Measurements from ENCODE around the gene PITPNB. TPM values are rescaled to one million over a fixed set of nuclear protein-coding genes. Genes with fewer than 3 reads are reported as not detected.

PITPNB gene
- total RNA-seq, 5 donors from 2014 or later (not counting 1 experiment from before 2014, with no cell fraction given) = 58.3 to 67.2 (median 65.9) TPM

GRCh38 chr22:27959335-27960090, 40.5 kb upstream of the PITPNB start:
- CTCF ChIA-PET = no interaction called here
- no peaks in the 10 kb centered on the region for H3K4me1 ChIP-seq (ENCODE audit: control insufficient read depth in 1 of 2, extremely low read depth in 1 of 2, insufficient read depth in 2 of 2, low read length in 2 of 2)
- H3K27ac Mint-ChIP-seq = no peak overlapping the region
- POLR2A ChIA-PET = no interaction called here
- no peaks in the 10 kb centered on the region for H3K9me3 Mint-ChIP-seq
- no peaks in the 10 kb centered on the region for H3K9me3 ChIP-seq
- WGBS (ENCODE audit: insufficient coverage) = 91% methylated on average over 7 of the region's 8 CpGs
- H3K4me1 Mint-ChIP-seq = no peaks in the 10 kb centered on the region
- H3K4me3 ChIP-seq (ENCODE audit: control insufficient read depth in 1 of 2, extremely low read depth in 1 of 2, low read length in 1 of 2) = no peak overlapping the region
- no peaks in the 10 kb centered on the region for H3K27me3 Mint-ChIP-seq
- ATAC-seq (replicated peaks in 1 of 4) = no peak
- H3K36me3 Mint-ChIP-seq = peaks cover 14% of the 10 kb centered on the region
- H3K27me3 ChIP-seq (replicated peaks in 1 of 2; ENCODE audit: control insufficient read depth in 2 of 2, extremely low read depth in 1 of 2, insufficient read depth in 2 of 2, low read length in 1 of 2) = no peaks in the 10 kb centered on the region
- no peak overlapping the region for H3K27ac ChIP-seq (ENCODE audit: low read length)
- no peaks in the 10 kb centered on the region for H3K36me3 ChIP-seq (ENCODE audit: control insufficient read depth in 2 of 2, extremely low read depth in 1 of 2, insufficient read depth in 1 of 2, low read length in 1 of 2)
- no peak overlapping the region for H3K4me3 Mint-ChIP-seq
- DNase-seq = no peak

- no peak overlapping the region for H3K4me3 Mint-ChIP-seq
Observed at GRCh38 chr22:27952779-27953178, 33.7 kb upstream of the PITPNB start.

GRCh38 chr22:27952091-27952490, 33.0 kb upstream of the PITPNB start:
- Mint-ChIP-seq H3K4me3 (no peak overlapping the region), H3K27ac (no peak overlapping the region), H3K4me1 (no peaks in the 10 kb centered on the region), H3K9me3 (no peaks in the 10 kb centered on the region), H3K36me3 (peaks cover 35% of the 10 kb centered on the region), H3K27me3 (no peaks in the 10 kb centered on the region)
- Histone ChIP-seq H3K4me1 (ENCODE audit: control insufficient read depth in 1 of 2, extremely low read depth in 1 of 2, insufficient read depth in 2 of 2, low read length in 2 of 2) (no peaks in the 10 kb centered on the region), H3K27ac (ENCODE audit: low read length) (no peak overlapping the region), H3K4me3 (ENCODE audit: control insufficient read depth in 1 of 2, extremely low read depth in 1 of 2, low read length in 1 of 2) (no peak overlapping the region), H3K9me3 (no peaks in the 10 kb centered on the region), H3K27me3 (replicated peaks in 1 of 2; ENCODE audit: control insufficient read depth in 2 of 2, extremely low read depth in 1 of 2, insufficient read depth in 2 of 2, low read length in 1 of 2) (no peaks in the 10 kb centered on the region), H3K36me3 (ENCODE audit: control insufficient read depth in 2 of 2, extremely low read depth in 1 of 2, insufficient read depth in 1 of 2, low read length in 1 of 2) (no peaks in the 10 kb centered on the region)
- POLR2A ChIA-PET = no interaction called here
- WGBS (ENCODE audit: insufficient coverage) = 100% methylated on average over 1 of the region's 3 CpGs
- no peak for DNase-seq
- no peak for ATAC-seq (replicated peaks in 1 of 4)
- CTCF ChIA-PET = no interaction called here

More at GRCh38 chr22:27952779-27953178, 33.7 kb upstream of the PITPNB start:
- DNase-seq = no peak
- ATAC-seq (replicated peaks in 1 of 4) = no peak
- H3K27me3 Mint-ChIP-seq = no peaks in the 10 kb centered on the region
- ChIA-PET CTCF (no interaction called here), POLR2A (no interaction called here)
- no peaks in the 10 kb centered on the region for H3K9me3 Mint-ChIP-seq
- WGBS (ENCODE audit: insufficient coverage) = 78% methylated on average over 1 of the region's 3 CpGs
- Histone ChIP-seq H3K27me3 (replicated peaks in 1 of 2; ENCODE audit: control insufficient read depth in 2 of 2, extremely low read depth in 1 of 2, insufficient read depth in 2 of 2, low read length in 1 of 2) (no peaks in the 10 kb centered on the region), H3K27ac (ENCODE audit: low read length) (no peak overlapping the region), H3K4me1 (ENCODE audit: control insufficient read depth in 1 of 2, extremely low read depth in 1 of 2, insufficient read depth in 2 of 2, low read length in 2 of 2) (no peaks in the 10 kb centered on the region), H3K36me3 (ENCODE audit: control insufficient read depth in 2 of 2, extremely low read depth in 1 of 2, insufficient read depth in 1 of 2, low read length in 1 of 2) (no peaks in the 10 kb centered on the region), H3K4me3 (ENCODE audit: control insufficient read depth in 1 of 2, extremely low read depth in 1 of 2, low read length in 1 of 2) (no peak overlapping the region), H3K9me3 (no peaks in the 10 kb centered on the region)
- H3K27ac Mint-ChIP-seq = no peak overlapping the region
- H3K36me3 Mint-ChIP-seq = peaks cover 34% of the 10 kb centered on the region
- H3K4me1 Mint-ChIP-seq = no peaks in the 10 kb centered on the region

GRCh38 chr22:27949421-27949820, 30.4 kb upstream of the PITPNB start:
- no peaks in the 10 kb centered on the region for H3K36me3 ChIP-seq (ENCODE audit: control insufficient read depth in 2 of 2, extremely low read depth in 1 of 2, insufficient read depth in 1 of 2, low read length in 1 of 2)
- Mint-ChIP-seq H3K27ac (no peak overlapping the region), H3K4me3 (no peak overlapping the region), H3K9me3 (no peaks in the 10 kb centered on the region), H3K4me1 (peaks cover 0 to 3% (median 2%) of the 10 kb centered on the region in 3 donors), H3K27me3 (no peaks in the 10 kb centered on the region), H3K36me3 (peaks cover 40% of the 10 kb centered on the region)
- no peaks in the 10 kb centered on the region for H3K27me3 ChIP-seq (replicated peaks in 1 of 2; ENCODE audit: control insufficient read depth in 2 of 2, extremely low read depth in 1 of 2, insufficient read depth in 2 of 2, low read length in 1 of 2)
- POLR2A ChIA-PET = no interaction called here
- no peak for ATAC-seq (replicated peaks in 1 of 4)
- H3K9me3 ChIP-seq = no peaks in the 10 kb centered on the region
- DNase-seq = no peak
- H3K4me1 ChIP-seq (ENCODE audit: control insufficient read depth in 1 of 2, extremely low read depth in 1 of 2, insufficient read depth in 2 of 2, low read length in 2 of 2) = no peaks in the 10 kb centered on the region
- no CpG with 5 or more reads among the region's 3 CpGs for WGBS (ENCODE audit: insufficient coverage)
- no peak overlapping the region for H3K27ac ChIP-seq (ENCODE audit: low read length)
- no peak overlapping the region for H3K4me3 ChIP-seq (ENCODE audit: control insufficient read depth in 1 of 2, extremely low read depth in 1 of 2, low read length in 1 of 2)
- CTCF ChIA-PET = no interaction called here

- no peaks in the 10 kb centered on the region for H3K4me1 ChIP-seq (ENCODE audit: control insufficient read depth in 1 of 2, extremely low read depth in 1 of 2, insufficient read depth in 2 of 2, low read length in 2 of 2)
- ATAC-seq (replicated peaks in 1 of 4) (no peak), DNase-seq (no peak)
- ChIA-PET CTCF (no interaction called here), POLR2A (interaction anchor here in 1 of 2 donors (0.7 kb wide), 1 partner anchor 1049 kb away, joined by 3 read pairs; no protein-coding TSS in a partner anchor)
- Mint-ChIP-seq H3K36me3 (peaks cover 38% of the 10 kb centered on the region), H3K27ac (no peak overlapping the region), H3K9me3 (no peaks in the 10 kb centered on the region), H3K4me1 (peaks cover 0 to 5% (median 2%) of the 10 kb centered on the region in 3 donors), H3K4me3 (no peak overlapping the region), H3K27me3 (no peaks in the 10 kb centered on the region)
- WGBS (ENCODE audit: insufficient coverage) = 83% methylated on average over 1 of the region's 2 CpGs
- no peak overlapping the region for H3K4me3 ChIP-seq (ENCODE audit: control insufficient read depth in 1 of 2, extremely low read depth in 1 of 2, low read length in 1 of 2)
- H3K9me3 ChIP-seq = no peaks in the 10 kb centered on the region
- no peaks in the 10 kb centered on the region for H3K27me3 ChIP-seq (replicated peaks in 1 of 2; ENCODE audit: control insufficient read depth in 2 of 2, extremely low read depth in 1 of 2, insufficient read depth in 2 of 2, low read length in 1 of 2)
- no peak overlapping the region for H3K27ac ChIP-seq (ENCODE audit: low read length)
- H3K36me3 ChIP-seq (ENCODE audit: control insufficient read depth in 2 of 2, extremely low read depth in 1 of 2, insufficient read depth in 1 of 2, low read length in 1 of 2) = no peaks in the 10 kb centered on the region
Observed at GRCh38 chr22:27948569-27948968, 29.5 kb upstream of the PITPNB start.

GRCh38 chr22:27947448-27947847, 28.4 kb upstream of the PITPNB start:
- Mint-ChIP-seq H3K4me3 (no peak overlapping the region), H3K9me3 (no peaks in the 10 kb centered on the region)

More at GRCh38 chr22:27947448-27947847, 28.4 kb upstream of the PITPNB start:
- Histone ChIP-seq H3K36me3 (ENCODE audit: control insufficient read depth in 2 of 2, extremely low read depth in 1 of 2, insufficient read depth in 1 of 2, low read length in 1 of 2) (peaks cover 0 to 2% of the 10 kb centered on the region in 2 donors), H3K4me3 (ENCODE audit: control insufficient read depth in 1 of 2, extremely low read depth in 1 of 2, low read length in 1 of 2) (no peak overlapping the region), H3K27me3 (replicated peaks in 1 of 2; ENCODE audit: control insufficient read depth in 2 of 2, extremely low read depth in 1 of 2, insufficient read depth in 2 of 2, low read length in 1 of 2) (no peaks in the 10 kb centered on the region), H3K27ac (ENCODE audit: low read length) (no peak overlapping the region), H3K9me3 (no peaks in the 10 kb centered on the region), H3K4me1 (ENCODE audit: control insufficient read depth in 1 of 2, extremely low read depth in 1 of 2, insufficient read depth in 2 of 2, low read length in 2 of 2) (no peaks in the 10 kb centered on the region)
- Mint-ChIP-seq H3K27me3 (no peaks in the 10 kb centered on the region), H3K27ac (no peak overlapping the region), H3K36me3 (peaks cover 31% of the 10 kb centered on the region), H3K4me1 (peaks cover 0 to 5% (median 2%) of the 10 kb centered on the region in 3 donors)
- ChIA-PET CTCF (no interaction called here), POLR2A (no interaction called here)
- 100% methylated on average over 4 of the region's 4 CpGs for WGBS (ENCODE audit: insufficient coverage)
- DNase-seq (no peak), ATAC-seq (replicated peaks in 1 of 4) (no peak)

Data from T-cell (primary cell).